ENCODE results near the gene FNDC1.

DNA sequence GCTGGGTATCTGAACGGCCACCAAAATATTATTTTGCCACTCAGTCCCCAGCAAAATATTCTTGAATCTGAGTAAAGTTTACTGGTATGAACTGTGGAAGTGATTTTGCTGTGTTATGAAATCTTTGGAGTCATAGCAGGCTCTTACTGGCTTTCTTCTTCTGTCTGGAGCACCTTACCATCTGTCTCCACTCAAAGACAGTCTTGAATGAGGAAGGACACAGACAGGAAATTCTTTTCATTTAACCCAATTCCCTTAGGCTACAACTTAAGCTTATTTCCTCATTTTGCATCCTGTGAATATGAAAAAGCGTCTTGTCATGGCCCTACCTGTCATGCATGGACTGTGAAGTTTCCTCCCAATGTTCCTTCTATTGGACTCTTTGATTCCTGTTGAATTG lies 24.7 kb downstream of the FNDC1 start:
- TF ChIP-seq CTCF (IDR thresholded peaks at IDR 0.05; ENCODE audit: low read length), result no peak
- TF ChIP-seq EZH2 (IDR thresholded peaks at IDR 0.05; ENCODE audit: borderline replicate concordance, low read length), result no peak
